ENCODE data around the gene DAPK3.
A peak's percentile ranks its signal among the peaks of the same experiment; 100 is the strongest.
"Not testable (repeated sequence)": the region's sequence is repeated elsewhere in the genome, so short reads cannot be mapped to it uniquely, and the experiment has no call there.

The DAPK3 gene

DNA sequence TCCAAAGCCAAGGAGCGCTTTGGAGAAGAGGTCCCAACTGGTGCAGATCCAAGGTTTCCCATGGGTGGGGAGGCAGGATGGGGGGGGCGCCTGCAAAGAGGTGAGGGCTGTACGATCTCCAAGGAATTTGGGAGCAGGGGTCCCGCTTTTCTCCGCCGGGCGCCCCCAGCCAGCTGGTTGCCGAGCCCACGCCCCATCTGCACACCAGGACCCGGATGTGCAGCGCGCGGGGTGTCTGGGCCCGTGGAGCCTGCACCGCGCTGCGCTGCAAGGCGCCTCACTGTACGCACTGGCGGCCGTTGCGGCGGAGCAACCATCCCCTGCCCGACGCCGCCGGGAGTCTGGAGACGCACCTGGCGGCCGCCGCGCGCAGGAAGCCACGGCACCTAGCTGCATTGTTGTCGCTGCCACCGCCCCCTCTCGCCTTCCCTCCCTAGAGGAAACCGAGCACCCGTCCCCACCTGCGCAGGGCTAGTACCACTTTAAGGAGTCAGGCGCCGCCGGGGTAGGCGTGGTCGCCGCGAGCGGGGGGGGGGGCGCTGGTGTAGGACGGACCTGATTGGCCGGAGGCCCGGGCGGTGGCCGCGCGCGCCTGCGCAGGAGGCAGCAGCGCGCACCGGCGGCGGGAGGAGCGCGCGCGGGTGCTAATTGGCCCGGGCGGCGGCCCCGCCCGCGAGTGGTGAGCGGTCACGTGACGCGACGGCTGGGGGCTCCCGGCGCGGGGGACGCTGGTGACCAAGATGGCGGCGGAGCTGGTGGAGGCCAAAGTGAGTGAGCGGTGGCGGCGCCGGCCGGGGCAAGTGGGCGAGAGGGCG is 36.3 kb upstream of the DAPK3 start, which contains the start of gene PIAS4:
Gene PIAS4, plus strand, starts transcription at position 716 of the 815 bp plus-strand sequence. Its CDS starts 25 bp downstream, at position 741.
- Histone ChIP-seq H3K4me1 (ENCODE audit: insufficient read depth, low read length, poor library complexity, severe bottlenecking) (peaks cover 29% of the 10 kb centered on the region), H3K9ac (ENCODE audit: low read depth, low read length, poor library complexity, severe bottlenecking) (peak within 1 kb of the TSS; percentile 92), H3K36me3 (ENCODE audit: insufficient read depth, low read length) (no peaks in the 10 kb centered on the region), H3K4me3 (ENCODE audit: low read length, poor library complexity, severe bottlenecking) (peak within 1 kb of the TSS; percentile 95), H3K27me3 (ENCODE audit: insufficient read depth, low read length, poor library complexity, severe bottlenecking) (no peaks in the 10 kb centered on the region), H3K9me2 (replicated peaks; ENCODE audit: low read depth, low read length) (no peaks in the 10 kb centered on the region), H2AFZ (ENCODE audit: low read length) (peak within 1 kb of the TSS; percentile 86), H3K9me3 (ENCODE audit: insufficient read depth, low read depth, low read length) (no peaks in the 10 kb centered on the region), H3K79me2 (ENCODE audit: insufficient read depth, low read length) (peaks cover 54% of the 10 kb centered on the region), H3K4me2 (ENCODE audit: low read depth, low read length, poor library complexity, severe bottlenecking) (peak within 1 kb of the TSS; percentile 100), H3F3A (ENCODE audit: low read depth) (no peaks in the 10 kb centered on the region), H4K20me1 (ENCODE audit: insufficient read depth, low read length, poor library complexity, severe bottlenecking) (peaks cover 32% of the 10 kb centered on the region)
- TF ChIP-seq, protein P1, sequence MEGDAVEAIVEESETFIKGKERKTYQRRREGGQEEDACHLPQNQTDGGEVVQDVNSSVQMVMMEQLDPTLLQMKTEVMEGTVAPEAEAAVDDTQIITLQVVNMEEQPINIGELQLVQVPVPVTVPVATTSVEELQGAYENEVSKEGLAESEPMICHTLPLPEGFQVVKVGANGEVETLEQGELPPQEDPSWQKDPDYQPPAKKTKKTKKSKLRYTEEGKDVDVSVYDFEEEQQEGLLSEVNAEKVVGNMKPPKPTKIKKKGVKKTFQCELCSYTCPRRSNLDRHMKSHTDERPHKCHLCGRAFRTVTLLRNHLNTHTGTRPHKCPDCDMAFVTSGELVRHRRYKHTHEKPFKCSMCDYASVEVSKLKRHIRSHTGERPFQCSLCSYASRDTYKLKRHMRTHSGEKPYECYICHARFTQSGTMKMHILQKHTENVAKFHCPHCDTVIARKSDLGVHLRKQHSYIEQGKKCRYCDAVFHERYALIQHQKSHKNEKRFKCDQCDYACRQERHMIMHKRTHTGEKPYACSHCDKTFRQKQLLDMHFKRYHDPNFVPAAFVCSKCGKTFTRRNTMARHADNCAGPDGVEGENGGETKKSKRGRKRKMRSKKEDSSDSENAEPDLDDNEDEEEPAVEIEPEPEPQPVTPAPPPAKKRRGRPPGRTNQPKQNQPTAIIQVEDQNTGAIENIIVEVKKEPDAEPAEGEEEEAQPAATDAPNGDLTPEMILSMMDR (conservative IDR thresholded peaks at IDR 0.05; ENCODE audit: low read length): no peak
- TF ChIP-seq EZH2phosphoT487 (IDR thresholded peaks at IDR 0.05; ENCODE audit: borderline replicate concordance): no peak

DNA sequence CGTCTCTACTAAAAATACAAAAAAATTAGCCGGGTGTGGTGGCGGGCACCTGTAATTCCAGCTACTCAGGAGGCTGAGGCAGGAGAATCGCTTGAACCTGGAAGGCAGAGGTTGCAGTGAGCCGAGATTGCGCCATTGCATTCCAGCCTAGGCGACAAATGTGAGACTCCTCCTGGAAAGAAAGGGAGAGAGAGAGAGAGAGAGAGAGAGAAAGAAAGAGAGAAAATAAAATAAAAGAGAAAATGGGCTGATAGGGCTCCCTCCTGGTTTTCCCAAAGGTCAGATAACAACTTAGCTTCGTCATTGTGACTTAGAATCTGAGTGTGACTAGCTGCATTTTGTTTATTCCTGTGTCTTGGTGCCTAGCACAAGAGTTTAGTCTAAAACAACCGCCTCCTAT is 34.5 kb upstream of the DAPK3 start:
- H3F3A ChIP-seq (ENCODE audit: low read depth); H3K27me3 ChIP-seq (ENCODE audit: insufficient read depth, low read length, poor library complexity, severe bottlenecking); H3K9me2 ChIP-seq (replicated peaks; ENCODE audit: low read depth, low read length); H3K36me3 ChIP-seq (ENCODE audit: insufficient read depth, low read length); H3K4me2 ChIP-seq (ENCODE audit: low read depth, low read length, poor library complexity, severe bottlenecking); H3K9me3 ChIP-seq (ENCODE audit: insufficient read depth, low read depth, low read length); H3K4me3 ChIP-seq (ENCODE audit: low read length, poor library complexity, severe bottlenecking); H2AFZ ChIP-seq (ENCODE audit: low read length); H3K9ac ChIP-seq (ENCODE audit: low read depth, low read length, poor library complexity, severe bottlenecking): not testable (repeated sequence)
- Histone ChIP-seq H3K4me1 (ENCODE audit: insufficient read depth, low read length, poor library complexity, severe bottlenecking) (peaks cover 26% of the 10 kb centered on the region), H4K20me1 (ENCODE audit: insufficient read depth, low read length, poor library complexity, severe bottlenecking) (peaks cover 24% of the 10 kb centered on the region), H3K79me2 (ENCODE audit: insufficient read depth, low read length) (peaks cover 38% of the 10 kb centered on the region)

DNA sequence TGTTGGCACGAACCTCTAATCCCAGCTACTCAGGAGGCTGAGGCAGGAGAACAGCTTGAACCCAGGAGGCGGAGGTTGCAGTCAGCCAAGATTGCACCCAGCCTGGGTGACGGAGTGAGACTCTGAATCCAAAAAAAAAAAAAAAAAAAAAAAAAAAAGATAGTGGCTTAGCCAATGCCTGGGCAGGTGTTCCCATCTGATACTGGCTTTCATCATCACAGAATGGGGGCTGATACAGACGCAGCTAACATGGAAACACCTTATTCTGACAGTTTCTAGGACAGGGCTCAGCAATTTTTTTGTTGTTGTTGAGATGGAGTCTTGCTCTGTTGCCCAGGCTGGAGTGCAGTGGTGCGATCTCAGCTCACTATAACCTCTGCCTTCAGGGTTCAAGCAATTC is 29.9 kb upstream of the DAPK3 start:
- H3K4me1 ChIP-seq (ENCODE audit: insufficient read depth, low read length, poor library complexity, severe bottlenecking); H3K9me2 ChIP-seq (replicated peaks; ENCODE audit: low read depth, low read length); H3K36me3 ChIP-seq (ENCODE audit: insufficient read depth, low read length); H3K4me3 ChIP-seq (ENCODE audit: low read length, poor library complexity, severe bottlenecking); H3K79me2 ChIP-seq (ENCODE audit: insufficient read depth, low read length); H3K4me2 ChIP-seq (ENCODE audit: low read depth, low read length, poor library complexity, severe bottlenecking); H3K9me3 ChIP-seq (ENCODE audit: insufficient read depth, low read depth, low read length); H3K9ac ChIP-seq (ENCODE audit: low read depth, low read length, poor library complexity, severe bottlenecking); H3K27me3 ChIP-seq (ENCODE audit: insufficient read depth, low read length, poor library complexity, severe bottlenecking); H4K20me1 ChIP-seq (ENCODE audit: insufficient read depth, low read length, poor library complexity, severe bottlenecking); H3F3A ChIP-seq (ENCODE audit: low read depth); H2AFZ ChIP-seq (ENCODE audit: low read length): not testable (repeated sequence)

DNA sequence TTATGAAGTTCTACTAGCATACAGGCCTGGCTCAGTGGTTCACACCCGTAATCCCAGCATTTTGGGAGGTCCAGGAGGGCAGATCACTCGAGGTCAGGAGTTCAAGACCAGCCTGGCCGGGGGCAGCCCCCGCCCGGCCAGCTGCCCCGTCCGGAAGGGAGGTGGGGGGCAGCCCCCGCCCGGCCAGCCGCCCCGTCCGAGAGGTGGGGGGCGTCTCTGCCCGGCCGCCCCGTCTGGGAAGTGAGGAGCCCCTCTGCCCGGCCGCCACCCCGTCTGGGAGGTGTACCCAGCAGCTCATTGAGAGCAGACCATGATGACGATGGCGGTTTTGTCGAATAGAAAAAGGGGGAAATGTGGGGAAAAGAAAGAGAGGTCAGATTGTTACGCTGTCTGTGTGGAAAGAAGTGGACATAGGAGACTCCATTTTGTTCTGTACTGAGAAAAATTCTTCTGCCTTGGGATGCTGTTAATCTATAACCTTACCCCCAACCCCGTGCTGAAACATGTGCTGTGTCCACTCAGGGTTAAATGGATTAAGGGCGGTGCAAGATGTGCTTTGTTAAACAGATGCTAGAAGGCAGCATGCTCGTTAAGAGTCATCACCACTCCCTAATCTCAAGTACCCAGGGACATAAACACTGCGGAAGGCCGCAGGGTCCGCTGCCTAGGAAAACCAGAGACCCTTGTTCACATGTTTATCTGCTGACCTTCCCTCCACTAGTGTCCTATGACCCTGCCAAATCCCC is 27.9 kb upstream of the DAPK3 start:
- H4K20me1 ChIP-seq (ENCODE audit: insufficient read depth, low read length, poor library complexity, severe bottlenecking); H3K4me1 ChIP-seq (ENCODE audit: insufficient read depth, low read length, poor library complexity, severe bottlenecking); H3K9me2 ChIP-seq (replicated peaks; ENCODE audit: low read depth, low read length); H3K9ac ChIP-seq (ENCODE audit: low read depth, low read length, poor library complexity, severe bottlenecking); H2AFZ ChIP-seq (ENCODE audit: low read length); H3F3A ChIP-seq (ENCODE audit: low read depth); H3K9me3 ChIP-seq (ENCODE audit: insufficient read depth, low read depth, low read length); H3K36me3 ChIP-seq (ENCODE audit: insufficient read depth, low read length); H3K79me2 ChIP-seq (ENCODE audit: insufficient read depth, low read length); H3K4me2 ChIP-seq (ENCODE audit: low read depth, low read length, poor library complexity, severe bottlenecking); H3K27me3 ChIP-seq (ENCODE audit: insufficient read depth, low read length, poor library complexity, severe bottlenecking); H3K4me3 ChIP-seq (ENCODE audit: low read length, poor library complexity, severe bottlenecking): not testable (repeated sequence)

Data from Loucy (cell line).